Glutamatergic neuron (in vitro differentiated cells): ENCODE measurements around the gene CDHR2. TPM values are rescaled to one million over a fixed set of nuclear protein-coding genes. Genes with fewer than 3 reads are reported as not detected.

Experiments
- DNase-seq: peaks from one replicate; pipeline ENCODE4 v3.0.0; 2022
- H3K27ac Mint-ChIP-seq: one replicate; pipeline ENCODE4 v1.8.0; 2020; ENCODE audit warnings: mild to moderate bottlenecking, mixed read lengths, inconsistent platforms; ENCODE audit not compliant: unreplicated experiment
- H3K27me3 Mint-ChIP-seq: one replicate; pipeline ENCODE4 v1.8.0; 2020; ENCODE audit warnings: mild to moderate bottlenecking, moderate library complexity, mixed read lengths, inconsistent platforms; ENCODE audit not compliant: unreplicated experiment
- H3K36me3 Mint-ChIP-seq: one replicate; pipeline ENCODE4 v1.8.0; 2020; ENCODE audit warnings: mild to moderate bottlenecking, mixed read lengths, inconsistent platforms; ENCODE audit not compliant: unreplicated experiment
- H3K4me1 Mint-ChIP-seq: one replicate; pipeline ENCODE4 v1.8.0; 2020; ENCODE audit warnings: mild to moderate bottlenecking, low read depth, mixed read lengths, inconsistent platforms; ENCODE audit not compliant: unreplicated experiment
- H3K4me3 Mint-ChIP-seq: one replicate; pipeline ENCODE4 v1.8.0; 2020; ENCODE audit warnings: mild to moderate bottlenecking, mixed read lengths, inconsistent platforms; ENCODE audit not compliant: unreplicated experiment
- H3K9me3 Mint-ChIP-seq: one replicate; pipeline ENCODE4 v1.8.0; 2020; ENCODE audit warnings: mild to moderate bottlenecking, moderate library complexity, mixed read lengths, inconsistent platforms; ENCODE audit not compliant: unreplicated experiment
- total RNA-seq: library from RNA; stranded (reverse); fragmentation: NEBNext Ultra II Directional; extraction: Animal tissue kit (Norgen Biotek cat#: 25700); gene quantifications from one replicate; pipeline ENCODE4 v1.2.1, GENCODE V29; 2021; ENCODE audit not compliant: unreplicated experiment
- TF ChIP-seq, protein P1 (sequence below): fragments of 200-600 bp; sonication (generic); IDR thresholded peaks from one replicate; pipeline ENCODE4 v1.5.0; 2021; ENCODE audit not compliant: partially characterized antibody, unreplicated experiment

The CDHR2 gene
- total RNA-seq, 1 donor from 2014 or later: 0.29 TPM

- H3K4me1 Mint-ChIP-seq: peaks cover 38% of the 10 kb centered on the region
- no peaks in the 10 kb centered on the region for H3K36me3 Mint-ChIP-seq
- peak overlapping the region; percentile 79 for H3K27ac Mint-ChIP-seq
- no peak for DNase-seq
- peaks cover 23% of the 10 kb centered on the region for H3K27me3 Mint-ChIP-seq
- TF ChIP-seq, protein P1, sequence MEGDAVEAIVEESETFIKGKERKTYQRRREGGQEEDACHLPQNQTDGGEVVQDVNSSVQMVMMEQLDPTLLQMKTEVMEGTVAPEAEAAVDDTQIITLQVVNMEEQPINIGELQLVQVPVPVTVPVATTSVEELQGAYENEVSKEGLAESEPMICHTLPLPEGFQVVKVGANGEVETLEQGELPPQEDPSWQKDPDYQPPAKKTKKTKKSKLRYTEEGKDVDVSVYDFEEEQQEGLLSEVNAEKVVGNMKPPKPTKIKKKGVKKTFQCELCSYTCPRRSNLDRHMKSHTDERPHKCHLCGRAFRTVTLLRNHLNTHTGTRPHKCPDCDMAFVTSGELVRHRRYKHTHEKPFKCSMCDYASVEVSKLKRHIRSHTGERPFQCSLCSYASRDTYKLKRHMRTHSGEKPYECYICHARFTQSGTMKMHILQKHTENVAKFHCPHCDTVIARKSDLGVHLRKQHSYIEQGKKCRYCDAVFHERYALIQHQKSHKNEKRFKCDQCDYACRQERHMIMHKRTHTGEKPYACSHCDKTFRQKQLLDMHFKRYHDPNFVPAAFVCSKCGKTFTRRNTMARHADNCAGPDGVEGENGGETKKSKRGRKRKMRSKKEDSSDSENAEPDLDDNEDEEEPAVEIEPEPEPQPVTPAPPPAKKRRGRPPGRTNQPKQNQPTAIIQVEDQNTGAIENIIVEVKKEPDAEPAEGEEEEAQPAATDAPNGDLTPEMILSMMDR: no peak
- H3K4me3 Mint-ChIP-seq: peak overlapping the region; percentile 91
- peaks cover 20% of the 10 kb centered on the region for H3K9me3 Mint-ChIP-seq
Observed at GRCh38 chr5:176541338-176542134, 7.6 kb upstream of the CDHR2 start.

- no peak for DNase-seq
- TF ChIP-seq, protein P1: no peak
- Mint-ChIP-seq H3K36me3 (no peaks in the 10 kb centered on the region), H3K27me3 (peaks cover 23% of the 10 kb centered on the region), H3K4me1 (peaks cover 38% of the 10 kb centered on the region), H3K9me3 (peaks cover 20% of the 10 kb centered on the region), H3K27ac (peak overlapping the region; percentile 79), H3K4me3 (peak overlapping the region; percentile 91)
Observed at GRCh38 chr5:176542135-176542595, 7.0 kb upstream of the CDHR2 start.

DNA sequence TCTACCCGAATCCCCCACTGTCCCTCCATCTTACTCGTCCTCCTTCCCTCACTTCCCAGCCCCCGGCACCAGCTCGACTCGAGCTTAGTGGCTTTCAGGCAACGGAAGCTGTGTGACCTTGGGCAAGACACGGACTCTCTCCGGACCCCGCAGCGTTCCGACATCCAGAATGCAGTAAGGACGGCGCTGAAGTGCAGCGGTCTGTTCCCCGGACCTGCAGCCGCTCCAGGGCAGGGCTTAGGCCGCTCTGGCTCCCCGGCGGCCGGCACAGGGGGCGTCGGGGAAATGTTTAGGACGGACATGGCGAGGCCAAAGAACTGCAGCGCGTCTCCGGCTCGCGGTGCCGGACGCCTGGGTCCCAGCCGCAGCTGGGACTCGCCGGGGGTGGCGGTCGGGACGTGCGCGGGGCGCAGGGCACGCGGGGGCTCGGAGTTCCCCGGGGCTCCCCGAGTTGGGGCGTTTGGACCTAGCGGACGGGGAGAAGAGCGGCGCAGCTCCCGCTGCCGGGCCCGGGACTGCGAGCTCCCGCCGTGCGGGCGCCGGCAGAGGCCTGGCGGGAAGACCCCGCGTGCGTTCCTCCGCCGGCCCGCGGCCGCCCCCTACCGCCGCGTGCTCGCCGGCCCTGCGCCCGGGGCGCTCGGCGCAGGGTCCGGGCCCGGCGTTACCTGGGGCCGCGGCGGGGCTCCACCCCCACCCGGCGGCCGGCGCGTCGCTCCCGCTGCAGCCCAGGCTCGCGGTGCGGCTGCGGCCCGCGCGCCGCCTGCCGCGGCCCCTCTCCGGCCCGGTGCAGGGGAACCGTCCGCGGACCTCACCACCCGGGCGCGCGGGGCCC is 6.3 kb upstream of the CDHR2 start:
- Mint-ChIP-seq H3K4me1 (peaks cover 38% of the 10 kb centered on the region), H3K27me3 (peaks cover 17% of the 10 kb centered on the region), H3K4me3 (peak overlapping the region; percentile 91), H3K36me3 (no peaks in the 10 kb centered on the region), H3K27ac (peak overlapping the region; percentile 79), H3K9me3 (peaks cover 15% of the 10 kb centered on the region)
- TF ChIP-seq, protein P1: peak; percentile 25
- DNase-seq: peak; percentile 58

GRCh38 chr5:176543428-176544182 is 5.5 kb upstream of the CDHR2 start:
- DNase-seq: peak; percentile 81

More at GRCh38 chr5:176543428-176544182, 5.5 kb upstream of the CDHR2 start:
- H3K36me3 Mint-ChIP-seq: no peaks in the 10 kb centered on the region
- peak overlapping the region; percentile 93 for H3K4me3 Mint-ChIP-seq
- H3K27me3 Mint-ChIP-seq: peaks cover 10% of the 10 kb centered on the region
- peak overlapping the region; percentile 95 for H3K27ac Mint-ChIP-seq
- H3K4me1 Mint-ChIP-seq: peaks cover 34% of the 10 kb centered on the region
- TF ChIP-seq, protein P1: no peak
- peaks cover 10% of the 10 kb centered on the region for H3K9me3 Mint-ChIP-seq
